OCI-LY7 (cell line): ENCODE results near the gene NPBWR2. TPM values are rescaled to one million over a fixed set of nuclear protein-coding genes. Genes with fewer than 3 reads are reported as not detected.

Experiments
- BruUV-seq: library from RNA; stranded (reverse); fragments of 400-500 nt; replicated peaks from 2 replicates; lab custom pipeline; 2021; lab: Mats Ljungman, UMichigan
- CTCF ChIA-PET: fragments of 300-600 bp; sonication (Branson Sonifier 250); formaldehyde crosslinking; loops from one replicate; lab custom pipeline; 2022; ENCODE audit warnings: antibody characterized with exemption; ENCODE audit not compliant: unreplicated experiment; lab: Charles Lee
- POLR2A ChIA-PET: fragments of 300-600 bp; sonication (Branson Sonifier 250); formaldehyde crosslinking; loops from one replicate; lab custom pipeline; 2022; ENCODE audit warnings: antibody characterized with exemption; lab: Charles Lee
- DNase-seq: peaks from one replicate; pipeline ENCODE4 v3.0.0-alpha.2; 2015; ENCODE audit warnings: low spot score
- H2AFZ ChIP-seq: fragments of 200-600 bp; sonication (generic), shearing (Covaris generic); 2 replicates; pipeline ENCODE4 v1.6.1; 2014; ENCODE audit warnings: mild to moderate bottlenecking, antibody characterized with exemption, low read length, moderate library complexity
- H3K27ac ChIP-seq: fragments of 200-600 bp; sonication (generic); 2 replicates; pipeline ENCODE4 v1.5.1; 2014; ENCODE audit warnings: mixed run types, low read depth, mild to moderate bottlenecking, moderate library complexity, low read length, inconsistent platforms; ENCODE audit not compliant: poor library complexity, severe bottlenecking
- H3K36me3 ChIP-seq: fragments of 200-600 bp; sonication (generic); 2 replicates; pipeline ENCODE4 v1.6.1; 2014; ENCODE audit warnings: mild to moderate bottlenecking, antibody characterized with exemption, low read length, moderate library complexity, mixed read lengths; ENCODE audit not compliant: insufficient read depth
- H3K4me1 ChIP-seq: fragments of 200-600 bp; sonication (generic); 2 replicates; pipeline ENCODE4 v1.5.1; 2014; ENCODE audit warnings: mild to moderate bottlenecking, low read length; ENCODE audit not compliant: insufficient read depth, poor library complexity, severe bottlenecking
- H3K4me2 ChIP-seq: fragments of 200-600 bp; sonication (generic); 2 replicates; pipeline ENCODE4 v1.6.1; 2014; ENCODE audit warnings: mild to moderate bottlenecking, low read length
- H3K4me3 ChIP-seq: fragments of 200-600 bp; sonication (generic); 2 replicates; pipeline ENCODE4 v1.5.1; 2014; ENCODE audit warnings: mild to moderate bottlenecking, low read depth, low read length; ENCODE audit not compliant: poor library complexity, severe bottlenecking
- H3K79me2 ChIP-seq: fragments of 200-600 bp; sonication (generic); 2 replicates; pipeline ENCODE4 v1.6.1; 2016; ENCODE audit warnings: low read depth, mild to moderate bottlenecking, low read length, moderate library complexity, mixed read lengths; ENCODE audit not compliant: insufficient read depth
- H3K9me2 ChIP-seq: fragments of 200-600 bp; sonication (generic); 2 replicates; pipeline ENCODE4 v1.6.1; 2016; ENCODE audit warnings: mild to moderate bottlenecking, low read length, mixed read lengths; ENCODE audit not compliant: insufficient read depth
- H3K9me3 ChIP-seq: fragments of 200-600 bp; sonication (generic); 2 replicates; pipeline ENCODE4 v1.6.1; 2014; ENCODE audit warnings: mild to moderate bottlenecking, mixed run types, low read length, mixed read lengths
- H4K20me1 ChIP-seq: fragments of 200-600 bp; sonication (generic); 2 replicates; pipeline ENCODE4 v1.6.1; 2014; ENCODE audit warnings: mild to moderate bottlenecking, antibody characterized with exemption, low read length, moderate library complexity, mixed read lengths; ENCODE audit not compliant: insufficient read depth
- EZH2phosphoT487 ChIP-seq: fragments of 200-600 bp; sonication (generic); IDR thresholded peaks from 2 replicates; pipeline ENCODE4 v1.6.1; 2018; ENCODE audit warnings: low read depth, borderline replicate concordance, mild to moderate bottlenecking, mixed run types, antibody characterized with exemption, low read length, moderate library complexity, mixed read lengths
- intact Hi-C: fragments of 100-400 bp; cut with micrococcal nuclease; formaldehyde crosslinking; loops from one replicate; pipeline ENCODE4 v1.10.0; 2022; ENCODE audit not compliant: unreplicated experiment
- total RNA-seq, 2 experiments: library from RNA; depleted of rRNA in 1 of 2; stranded (reverse); fragments of >200 nt in 1 of 2; shearing (Covaris generic) in 1 of 2; gene quantifications; 2 replicates each; pipeline ENCODE4 v1.2.3, GENCODE V29; 2014 to 2022
- TF ChIP-seq, protein P1 (sequence below): fragments of 200-600 bp; sonication (generic); conservative IDR thresholded peaks from 2 replicates; pipeline ENCODE4 v1.5.1; 2014; ENCODE audit warnings: mild to moderate bottlenecking, antibody characterized with exemption, low read length, moderate library complexity, mixed read lengths

The NPBWR2 gene
- total RNA-seq, 2 experiments from 2014 or later: not detected

- intact Hi-C loops: no loop called here
- no peak for DNase-seq
- H2AFZ ChIP-seq: no peak overlapping the region
- no peaks in the 10 kb centered on the region for H3K36me3 ChIP-seq
- no TSS peak for BruUV-seq
- no peaks in the 10 kb centered on the region for H3K79me2 ChIP-seq
- TF ChIP-seq, protein P1, sequence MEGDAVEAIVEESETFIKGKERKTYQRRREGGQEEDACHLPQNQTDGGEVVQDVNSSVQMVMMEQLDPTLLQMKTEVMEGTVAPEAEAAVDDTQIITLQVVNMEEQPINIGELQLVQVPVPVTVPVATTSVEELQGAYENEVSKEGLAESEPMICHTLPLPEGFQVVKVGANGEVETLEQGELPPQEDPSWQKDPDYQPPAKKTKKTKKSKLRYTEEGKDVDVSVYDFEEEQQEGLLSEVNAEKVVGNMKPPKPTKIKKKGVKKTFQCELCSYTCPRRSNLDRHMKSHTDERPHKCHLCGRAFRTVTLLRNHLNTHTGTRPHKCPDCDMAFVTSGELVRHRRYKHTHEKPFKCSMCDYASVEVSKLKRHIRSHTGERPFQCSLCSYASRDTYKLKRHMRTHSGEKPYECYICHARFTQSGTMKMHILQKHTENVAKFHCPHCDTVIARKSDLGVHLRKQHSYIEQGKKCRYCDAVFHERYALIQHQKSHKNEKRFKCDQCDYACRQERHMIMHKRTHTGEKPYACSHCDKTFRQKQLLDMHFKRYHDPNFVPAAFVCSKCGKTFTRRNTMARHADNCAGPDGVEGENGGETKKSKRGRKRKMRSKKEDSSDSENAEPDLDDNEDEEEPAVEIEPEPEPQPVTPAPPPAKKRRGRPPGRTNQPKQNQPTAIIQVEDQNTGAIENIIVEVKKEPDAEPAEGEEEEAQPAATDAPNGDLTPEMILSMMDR: no peak
- TF ChIP-seq EZH2phosphoT487: no peak
- H4K20me1 ChIP-seq: no peaks in the 10 kb centered on the region
- ChIA-PET POLR2A (no interaction called here), CTCF (no interaction called here)
- H3K9me3 ChIP-seq: no peaks in the 10 kb centered on the region
- no peak overlapping the region for H3K4me2 ChIP-seq
- H3K4me1 ChIP-seq: no peaks in the 10 kb centered on the region
- H3K4me3 ChIP-seq: no peak overlapping the region
- no peak overlapping the region for H3K27ac ChIP-seq
- H3K9me2 ChIP-seq: no peaks in the 10 kb centered on the region
Measured at GRCh38 chr20:64155258-64156135, 48.1 kb upstream of the NPBWR2 start.

DNA sequence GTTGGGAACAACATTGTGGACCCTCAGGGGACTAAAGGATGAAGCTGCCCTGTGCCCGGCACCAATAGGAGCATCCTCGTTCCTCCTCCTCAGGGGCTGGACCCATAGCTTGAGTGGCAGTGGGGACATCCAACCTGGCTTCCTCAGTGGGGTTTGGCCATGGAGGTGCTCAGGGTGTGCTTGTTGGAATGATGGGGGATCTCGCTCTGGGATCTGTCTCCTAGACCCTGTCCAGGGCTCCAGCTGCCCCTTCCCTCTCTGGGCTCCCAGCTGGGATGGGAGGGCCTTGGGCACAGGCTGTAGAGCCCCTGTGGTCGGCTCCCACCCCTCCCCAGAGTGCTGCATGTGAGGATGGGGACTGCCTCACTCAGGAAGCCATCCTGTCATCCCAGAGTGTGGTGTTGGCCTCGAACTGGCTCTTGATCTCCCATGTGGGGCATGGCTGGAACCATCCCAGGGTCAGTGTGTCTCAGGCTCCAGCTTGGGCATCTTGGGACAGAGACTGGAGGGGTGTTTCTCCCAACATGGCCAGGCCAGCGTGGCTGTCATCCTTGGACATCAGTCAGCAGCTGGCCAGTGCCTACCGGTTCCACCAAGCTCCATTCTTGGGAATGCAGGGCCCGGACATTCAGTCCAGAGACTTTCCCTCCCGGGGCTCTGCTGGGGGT is 47.4 kb upstream of the NPBWR2 start:
- ChIA-PET POLR2A (no interaction called here), CTCF (no interaction called here)
- H3K4me2 ChIP-seq: no peak overlapping the region
- DNase-seq: no peak
- no peaks in the 10 kb centered on the region for H3K9me2 ChIP-seq
- H3K4me1 ChIP-seq: no peaks in the 10 kb centered on the region
- H3K36me3 ChIP-seq: no peaks in the 10 kb centered on the region
- no peaks in the 10 kb centered on the region for H4K20me1 ChIP-seq
- H3K9me3 ChIP-seq: 0 out of 2 replicates have a peak, but pooled peaks cover under 1% of the 10 kb centered on the region
- intact Hi-C loops: no loop called here
- TF ChIP-seq, protein P1: no peak
- TF ChIP-seq EZH2phosphoT487: no peak
- H3K4me3 ChIP-seq: no peak overlapping the region
- no peak overlapping the region for H2AFZ ChIP-seq
- H3K79me2 ChIP-seq: no peaks in the 10 kb centered on the region
- H3K27ac ChIP-seq: no peak overlapping the region
- no TSS peak for BruUV-seq
